ENCODE measurements around the gene GEMIN4.

Gene GEMIN4

DNA sequence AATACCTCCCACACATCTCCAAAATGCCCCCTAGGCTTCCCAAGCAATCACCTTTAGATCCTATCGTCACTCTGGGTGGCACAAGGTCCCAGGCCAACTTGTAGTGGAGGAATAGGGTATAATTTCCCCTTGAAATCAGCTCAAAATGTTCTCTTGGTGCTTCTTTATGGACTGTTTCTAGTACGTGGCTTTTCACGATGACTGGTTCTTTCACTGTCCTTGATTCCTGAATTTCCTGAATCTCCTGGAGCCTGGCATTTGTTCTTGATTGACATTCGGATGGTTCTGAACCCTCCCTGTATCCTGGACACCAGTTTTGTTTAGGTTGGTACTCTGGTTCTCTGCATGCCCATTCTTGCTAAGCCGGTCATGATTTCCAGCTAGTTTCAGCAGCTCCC lies 30.5 kb downstream of the GEMIN4 start:
- Histone ChIP-seq H3K27ac (ENCODE audit: low read depth, low read length) (no peak overlapping the region), H4K20me1 (ENCODE audit: control insufficient read depth, insufficient read depth, low read depth, low read length) (no peaks in the 10 kb centered on the region), H3F3A (ENCODE audit: control insufficient read depth, insufficient read depth) (peaks cover 14% of the 10 kb centered on the region), H3K4me2 (ENCODE audit: low read length) (no peak overlapping the region), H3K4me1 (ENCODE audit: control insufficient read depth, low read length) (no peaks in the 10 kb centered on the region), H3K79me2 (ENCODE audit: control insufficient read depth, low read length) (no peaks in the 10 kb centered on the region), H3K27me3 (ENCODE audit: control insufficient read depth, low read length) (no peaks in the 10 kb centered on the region), H3K4me3 (ENCODE audit: low read length) (no peak overlapping the region), H3K36me3 (ENCODE audit: control insufficient read depth, low read length) (no peaks in the 10 kb centered on the region), H3K9me2 (replicated peaks; ENCODE audit: control insufficient read depth, low read length) (no peaks in the 10 kb centered on the region), H3K9me3 (ENCODE audit: control insufficient read depth, insufficient read depth, low read length) (no peaks in the 10 kb centered on the region)
- no peak for TF ChIP-seq EZH2phosphoT487 (IDR thresholded peaks at IDR 0.05; ENCODE audit: borderline replicate concordance, low read length)
- TF ChIP-seq, protein P1, sequence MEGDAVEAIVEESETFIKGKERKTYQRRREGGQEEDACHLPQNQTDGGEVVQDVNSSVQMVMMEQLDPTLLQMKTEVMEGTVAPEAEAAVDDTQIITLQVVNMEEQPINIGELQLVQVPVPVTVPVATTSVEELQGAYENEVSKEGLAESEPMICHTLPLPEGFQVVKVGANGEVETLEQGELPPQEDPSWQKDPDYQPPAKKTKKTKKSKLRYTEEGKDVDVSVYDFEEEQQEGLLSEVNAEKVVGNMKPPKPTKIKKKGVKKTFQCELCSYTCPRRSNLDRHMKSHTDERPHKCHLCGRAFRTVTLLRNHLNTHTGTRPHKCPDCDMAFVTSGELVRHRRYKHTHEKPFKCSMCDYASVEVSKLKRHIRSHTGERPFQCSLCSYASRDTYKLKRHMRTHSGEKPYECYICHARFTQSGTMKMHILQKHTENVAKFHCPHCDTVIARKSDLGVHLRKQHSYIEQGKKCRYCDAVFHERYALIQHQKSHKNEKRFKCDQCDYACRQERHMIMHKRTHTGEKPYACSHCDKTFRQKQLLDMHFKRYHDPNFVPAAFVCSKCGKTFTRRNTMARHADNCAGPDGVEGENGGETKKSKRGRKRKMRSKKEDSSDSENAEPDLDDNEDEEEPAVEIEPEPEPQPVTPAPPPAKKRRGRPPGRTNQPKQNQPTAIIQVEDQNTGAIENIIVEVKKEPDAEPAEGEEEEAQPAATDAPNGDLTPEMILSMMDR (IDR thresholded peaks at IDR 0.05; ENCODE audit: low read depth, low read length, poor library complexity, severe bottlenecking) = no peak

DNA sequence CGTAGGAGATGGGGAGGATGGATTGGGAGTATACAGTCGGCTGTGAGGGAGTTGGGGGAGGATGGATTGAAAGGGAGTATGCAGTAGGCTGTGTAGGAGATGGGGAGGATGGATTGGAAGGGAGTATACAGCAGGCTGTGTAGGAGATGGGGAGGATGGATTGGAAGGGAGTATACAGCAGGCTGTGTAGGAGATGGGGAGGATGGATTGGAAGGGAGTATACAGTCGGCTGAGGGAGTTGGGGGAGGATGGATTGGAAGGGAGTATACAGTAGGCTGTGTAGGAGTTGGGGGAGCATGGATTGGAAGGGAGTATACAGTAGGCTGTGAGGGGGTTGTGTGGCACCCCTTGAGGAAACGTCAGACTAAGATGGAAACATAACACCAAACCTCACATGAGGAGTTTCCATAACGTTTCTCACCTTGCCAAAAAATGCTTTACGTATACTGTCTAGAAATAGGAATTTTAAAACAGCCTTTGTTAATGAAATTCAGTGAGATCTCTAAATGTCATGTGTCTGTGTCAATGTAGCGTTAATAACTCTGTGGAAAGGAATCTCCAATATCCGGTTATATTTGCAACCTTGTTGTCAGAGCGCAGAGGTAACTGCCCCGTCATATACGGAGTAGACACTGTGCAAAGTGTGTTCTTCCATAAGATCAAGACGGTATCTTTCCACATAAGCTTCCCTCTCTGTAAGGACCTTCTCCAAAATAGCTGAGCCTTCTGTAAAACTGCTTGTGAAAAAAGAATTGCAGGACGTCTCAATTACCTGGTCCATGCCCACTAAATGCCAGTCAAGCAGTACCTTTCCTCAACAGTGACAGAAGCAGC lies 31.1 kb downstream of the GEMIN4 start:
- 0 out of 2 replicates have a peak, but pooled peaks cover 3% of the 10 kb centered on the region for H3K4me1 ChIP-seq (ENCODE audit: control insufficient read depth, low read length)
- H3K4me3 ChIP-seq (ENCODE audit: low read length) = no peak overlapping the region
- H3K4me2 ChIP-seq (ENCODE audit: low read length) = no peak overlapping the region
- no peaks in the 10 kb centered on the region for H3K27me3 ChIP-seq (ENCODE audit: control insufficient read depth, low read length)
- H3K9me2 ChIP-seq (replicated peaks; ENCODE audit: control insufficient read depth, low read length) = no peaks in the 10 kb centered on the region
- TF ChIP-seq, protein P1 (IDR thresholded peaks at IDR 0.05; ENCODE audit: low read depth, low read length, poor library complexity, severe bottlenecking) = no peak
- TF ChIP-seq EZH2phosphoT487 (IDR thresholded peaks at IDR 0.05; ENCODE audit: borderline replicate concordance, low read length) = no peak
- H3F3A ChIP-seq (ENCODE audit: control insufficient read depth, insufficient read depth) = peaks cover 14% of the 10 kb centered on the region
- no peaks in the 10 kb centered on the region for H3K79me2 ChIP-seq (ENCODE audit: control insufficient read depth, low read length)
- H3K27ac ChIP-seq (ENCODE audit: low read depth, low read length) = no peak overlapping the region
- H4K20me1 ChIP-seq (ENCODE audit: control insufficient read depth, insufficient read depth, low read depth, low read length) = no peaks in the 10 kb centered on the region
- no peaks in the 10 kb centered on the region for H3K9me3 ChIP-seq (ENCODE audit: control insufficient read depth, insufficient read depth, low read length)
- H3K36me3 ChIP-seq (ENCODE audit: control insufficient read depth, low read length) = no peaks in the 10 kb centered on the region

DNA sequence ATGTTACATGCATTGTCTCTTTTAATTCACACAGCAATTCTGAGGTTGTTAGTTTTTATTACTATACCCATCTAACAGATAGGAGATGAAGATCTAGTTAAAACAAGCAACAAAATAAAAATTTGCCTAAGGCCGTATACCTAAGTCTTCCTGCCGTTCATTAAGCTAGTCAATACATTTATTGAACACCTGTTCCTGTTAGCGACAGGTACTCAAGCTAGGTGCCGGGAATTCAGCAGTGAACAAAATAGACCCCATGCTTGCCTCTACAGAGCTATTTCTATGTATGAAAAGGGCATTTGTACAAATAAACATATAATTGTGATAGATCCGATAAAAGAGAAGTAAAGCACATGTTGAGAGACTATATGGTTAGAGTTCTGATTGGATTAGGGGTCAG lies 34.0 kb downstream of the GEMIN4 start:
- Histone ChIP-seq H3K79me2 (ENCODE audit: control insufficient read depth, low read length) (peaks cover 25% of the 10 kb centered on the region), H4K20me1 (ENCODE audit: control insufficient read depth, insufficient read depth, low read depth, low read length) (no peaks in the 10 kb centered on the region), H3K27me3 (ENCODE audit: control insufficient read depth, low read length) (no peaks in the 10 kb centered on the region), H3F3A (ENCODE audit: control insufficient read depth, insufficient read depth) (peaks cover 14% of the 10 kb centered on the region), H3K4me2 (ENCODE audit: low read length) (no peak overlapping the region), H3K36me3 (ENCODE audit: control insufficient read depth, low read length) (no peaks in the 10 kb centered on the region; the same call in 1 of the 2 replicates), H3K27ac (ENCODE audit: low read depth, low read length) (no peak overlapping the region), H3K9me2 (replicated peaks; ENCODE audit: control insufficient read depth, low read length) (no peaks in the 10 kb centered on the region), H3K4me3 (ENCODE audit: low read length) (no peak overlapping the region), H3K9me3 (ENCODE audit: control insufficient read depth, insufficient read depth, low read length) (no peaks in the 10 kb centered on the region), H3K4me1 (ENCODE audit: control insufficient read depth, low read length) (peaks cover 16% of the 10 kb centered on the region)
- TF ChIP-seq EZH2phosphoT487 (IDR thresholded peaks at IDR 0.05; ENCODE audit: borderline replicate concordance, low read length) = no peak
- TF ChIP-seq, protein P1 (IDR thresholded peaks at IDR 0.05; ENCODE audit: low read depth, low read length, poor library complexity, severe bottlenecking) = no peak

Measured in DOHH2 (cell line).